ENCODE data around the gene DGLUCY.
"Not testable (repeated sequence)": the region's sequence is repeated elsewhere in the genome, so short reads cannot be mapped to it uniquely, and the experiment has no call there.

The DGLUCY gene

DNA sequence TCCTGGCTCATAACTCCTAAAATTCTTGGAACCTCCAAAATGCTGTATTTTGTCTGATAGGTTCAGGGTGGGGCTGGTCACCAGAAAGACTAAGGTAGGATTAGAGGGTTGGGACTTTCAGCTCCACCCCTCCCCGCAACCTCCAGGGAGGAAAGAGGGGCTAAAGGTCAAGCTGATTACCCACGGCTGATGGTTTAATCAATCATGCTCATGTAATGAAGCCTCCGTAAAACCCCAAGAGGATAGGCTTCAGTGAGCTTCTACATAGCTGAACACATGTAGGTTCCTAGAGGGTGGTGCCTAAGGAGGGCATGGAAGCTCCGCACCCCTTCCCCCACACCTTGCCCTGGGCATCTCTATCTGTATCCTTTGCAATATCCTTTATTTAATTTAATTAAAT is 60.0 kb downstream of the DGLUCY start:
- peak; percentile 17 for DNase-seq

DNA sequence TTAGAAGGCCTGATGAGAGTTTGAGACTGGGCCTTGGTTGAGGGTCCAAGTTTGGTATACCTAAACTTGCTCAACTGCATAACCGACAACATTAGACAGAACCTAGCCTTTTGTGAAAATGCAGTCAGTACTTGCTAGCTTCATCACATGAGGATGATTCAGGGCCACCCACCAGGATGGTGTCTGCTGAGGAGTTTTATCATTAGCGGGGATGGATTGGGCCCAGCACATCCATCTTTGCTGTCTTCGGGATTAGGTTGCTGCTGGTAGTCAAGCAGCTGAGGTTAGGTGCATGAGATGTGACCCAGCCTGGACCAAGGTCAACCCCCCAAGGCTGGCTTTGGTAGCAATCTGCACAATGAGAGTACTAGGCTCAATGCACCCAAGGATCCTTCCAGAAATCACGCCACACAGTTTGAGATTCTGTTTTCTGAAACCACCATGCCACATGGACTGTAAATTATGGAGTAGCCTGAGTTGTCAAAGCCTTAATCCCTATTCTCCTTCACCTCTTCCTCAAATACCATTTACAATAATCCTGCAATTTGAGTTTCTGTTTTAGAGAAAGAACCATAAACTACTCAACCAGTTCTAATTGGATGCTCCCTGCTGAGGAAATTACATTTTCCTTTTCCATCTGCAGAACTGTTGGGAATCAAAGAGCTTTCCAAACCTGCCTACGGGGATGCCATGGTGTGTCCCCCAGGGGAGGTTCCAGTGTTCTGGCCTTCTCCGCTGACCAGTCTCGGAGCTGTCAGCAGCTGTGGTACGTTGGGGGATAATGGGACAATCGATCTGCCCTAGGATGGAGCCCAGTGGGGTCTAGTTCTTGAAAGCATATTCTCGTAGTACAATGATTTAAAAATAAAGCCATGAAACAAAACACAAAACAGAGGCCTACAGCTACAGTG is 61.7 kb downstream of the DGLUCY start:
- DNase-seq: no peak

DNA sequence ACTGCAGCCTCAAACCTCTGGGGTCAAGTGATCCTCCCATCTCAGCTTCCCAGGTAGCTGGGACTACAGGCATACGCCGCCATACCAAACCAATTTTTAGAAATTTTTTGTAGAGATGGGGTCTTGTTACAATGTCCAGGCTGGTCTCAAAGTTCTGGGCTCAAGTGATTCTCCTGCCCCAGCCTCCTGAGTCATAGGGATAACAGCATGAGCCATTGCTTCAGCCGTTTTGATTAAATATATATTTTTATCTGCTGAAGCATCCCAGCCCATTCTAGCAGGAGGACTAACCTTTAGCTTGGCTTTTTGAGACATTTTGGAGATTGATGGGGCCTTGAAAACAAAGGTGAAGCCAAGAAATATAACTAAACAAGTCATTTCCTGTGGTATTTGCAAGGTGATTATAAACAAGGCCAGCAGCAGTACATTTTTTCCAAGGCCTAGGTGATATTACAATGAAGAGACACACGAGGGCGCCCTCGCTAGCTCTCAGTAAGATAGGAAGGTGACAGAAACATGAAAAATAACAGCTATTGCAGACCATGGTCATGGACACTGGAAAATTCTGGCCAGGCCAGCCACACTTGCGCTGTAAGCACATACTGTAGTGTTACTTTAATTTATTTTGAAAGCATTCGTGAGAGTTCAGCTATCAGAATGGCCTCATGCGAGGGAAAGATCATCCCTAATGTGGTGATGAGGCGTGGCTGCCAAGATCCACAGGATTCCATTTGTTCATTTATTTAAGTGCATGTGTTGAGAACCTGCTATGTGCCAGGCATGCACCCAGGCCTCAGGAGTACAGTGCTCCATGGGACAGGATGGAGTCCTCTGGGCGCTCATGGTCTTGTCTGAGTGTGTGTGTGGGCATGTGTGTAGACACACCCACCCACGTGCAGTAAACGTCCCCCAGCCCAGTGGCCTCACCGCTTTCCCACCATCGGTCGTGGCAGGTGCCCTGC is 63.5 kb downstream of the DGLUCY start:
- peak; percentile 62 for DNase-seq

DNA sequence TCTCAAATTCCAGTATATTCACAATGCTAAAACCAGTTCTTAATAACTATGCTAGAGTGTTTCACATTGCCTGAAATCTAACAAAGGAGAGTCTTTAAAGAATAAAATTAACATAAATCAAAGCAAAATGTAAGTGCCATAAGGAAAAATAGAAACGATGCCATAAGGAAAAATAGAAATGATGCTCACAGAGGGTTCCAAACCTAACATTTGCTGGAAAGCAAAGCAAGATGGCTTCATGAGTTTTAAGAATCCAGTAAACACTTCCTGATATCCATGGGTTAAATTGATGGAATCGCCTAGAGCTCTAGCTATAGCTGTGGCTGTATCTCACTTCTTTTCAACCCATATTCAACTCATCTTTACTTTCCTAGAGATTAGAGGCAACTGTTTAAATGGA is 66.7 kb downstream of the DGLUCY start:
- DNase-seq: no peak

DNA sequence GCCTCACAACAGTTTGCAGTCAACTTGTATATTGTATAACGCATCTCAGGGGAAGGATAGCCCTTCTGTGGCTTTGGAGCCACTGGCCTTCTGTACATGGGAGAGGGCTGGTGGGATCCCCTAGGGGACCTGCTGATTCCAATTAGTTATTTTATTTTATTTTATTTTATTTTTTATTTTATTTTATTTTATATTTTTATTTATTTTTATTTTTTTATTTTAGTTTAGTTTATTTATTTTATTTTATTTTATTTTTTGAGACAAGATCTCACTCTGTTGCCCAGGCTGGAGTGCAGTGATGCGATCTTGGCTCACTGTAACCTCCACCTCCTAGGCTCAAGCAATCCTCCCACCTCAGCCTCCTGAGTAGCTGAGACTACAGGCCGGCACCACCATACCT is 68.9 kb downstream of the DGLUCY start:
- DNase-seq: not testable (repeated sequence)

DNA sequence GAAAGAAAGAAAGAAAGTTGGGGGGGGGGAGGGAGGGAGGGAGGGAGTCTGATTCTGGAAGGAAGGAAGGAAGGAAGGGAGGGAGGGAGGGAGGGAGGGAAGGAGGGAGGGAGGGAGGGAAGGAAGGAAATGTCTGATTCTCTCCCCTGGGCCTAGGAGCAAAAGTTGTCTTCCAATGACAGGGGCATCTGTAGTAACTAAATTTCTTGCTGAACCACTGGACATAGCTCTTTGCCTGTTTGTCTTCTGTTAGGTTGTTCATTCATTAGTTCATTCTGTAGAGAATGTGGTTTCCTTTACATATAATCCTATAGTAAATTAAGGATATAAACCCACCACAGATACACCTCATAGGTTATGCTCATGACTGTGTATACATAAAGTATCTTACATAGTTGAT is 70.7 kb downstream of the DGLUCY start:
- DNase-seq: no peak

DNA sequence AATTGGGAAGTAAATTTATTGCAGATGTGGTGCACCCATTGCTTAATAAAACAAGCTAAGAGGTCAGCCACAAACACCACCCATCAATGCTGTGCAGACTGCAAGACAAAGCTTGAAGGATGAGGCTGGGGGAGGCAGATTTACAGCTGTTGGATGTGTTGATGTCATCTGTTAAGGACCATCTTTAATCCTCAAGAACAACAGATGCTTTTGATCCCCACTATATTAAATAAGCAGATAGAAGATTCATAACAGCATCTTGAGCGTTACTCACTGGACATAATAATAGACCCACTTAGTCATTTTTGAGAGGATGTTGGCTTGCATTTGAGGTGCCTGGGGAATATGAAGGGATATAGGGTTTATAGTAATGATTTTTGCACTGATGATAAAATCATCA is 71.8 kb downstream of the DGLUCY start:
- no peak for DNase-seq

DNA sequence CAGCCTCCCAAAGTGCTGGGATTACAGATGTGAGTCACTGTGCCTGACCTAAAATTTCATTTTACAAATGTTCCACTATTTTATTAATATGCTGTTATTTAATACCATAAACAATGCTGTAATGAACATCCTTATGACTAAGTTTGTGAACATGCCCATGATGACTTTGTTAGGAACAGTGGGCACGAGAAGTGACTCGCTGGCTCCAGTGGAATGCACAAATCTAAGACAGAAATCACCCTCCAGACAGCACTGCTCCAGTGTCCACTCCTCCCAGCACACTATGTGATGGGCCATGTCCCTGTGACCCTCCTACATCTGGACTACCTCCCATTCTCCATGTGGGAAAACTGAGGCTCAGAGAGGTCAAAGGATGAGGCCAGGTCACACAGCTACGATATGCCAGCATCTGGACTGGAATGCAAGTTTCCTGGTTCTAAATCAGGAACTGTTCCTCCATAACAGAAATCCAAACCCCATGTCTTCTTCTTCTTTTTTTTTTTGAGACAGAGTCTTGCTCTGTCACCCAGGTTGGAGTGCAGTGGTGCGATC is 72.7 kb downstream of the DGLUCY start:
- DNase-seq: no peak

DNA sequence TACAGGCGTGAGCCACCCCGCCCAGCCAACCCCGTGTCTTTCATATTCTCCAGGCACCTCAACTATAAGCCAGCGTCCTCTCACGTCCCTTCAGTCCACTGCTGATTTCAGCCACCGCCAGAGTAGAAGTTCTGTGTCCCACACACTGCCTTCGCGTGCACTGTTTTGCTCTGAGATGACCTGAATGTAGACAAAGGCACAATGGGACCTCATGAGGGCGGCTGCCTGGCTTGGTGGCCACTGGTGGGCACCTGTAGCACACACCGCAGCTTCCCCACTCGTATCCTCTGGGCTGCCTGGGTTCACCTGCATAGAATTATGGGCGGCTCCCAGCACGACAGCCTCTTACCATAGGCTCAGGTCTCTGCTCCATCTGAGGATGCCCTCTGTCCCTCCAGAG is 73.4 kb downstream of the DGLUCY start:
- no peak for DNase-seq

DNA sequence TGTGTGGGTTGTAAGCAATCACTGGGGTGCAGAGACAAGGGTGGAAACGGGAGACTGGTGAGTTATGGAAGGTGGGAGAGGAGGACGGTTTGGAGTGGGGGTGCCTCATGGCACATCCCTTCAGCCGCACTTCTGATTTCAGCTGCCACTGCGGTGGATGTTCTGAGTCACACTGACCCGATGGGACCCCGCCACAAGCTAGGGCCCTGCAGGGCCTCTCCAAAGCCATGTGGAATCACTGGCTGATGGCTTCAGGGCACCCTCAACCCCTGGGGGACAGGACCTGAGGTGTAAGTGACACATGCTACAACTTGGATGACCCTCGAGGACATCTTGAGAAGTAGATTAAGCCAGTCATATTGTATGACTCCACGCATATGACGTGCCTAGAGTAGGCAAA is 77.0 kb downstream of the DGLUCY start:
- no peak for DNase-seq

DNA sequence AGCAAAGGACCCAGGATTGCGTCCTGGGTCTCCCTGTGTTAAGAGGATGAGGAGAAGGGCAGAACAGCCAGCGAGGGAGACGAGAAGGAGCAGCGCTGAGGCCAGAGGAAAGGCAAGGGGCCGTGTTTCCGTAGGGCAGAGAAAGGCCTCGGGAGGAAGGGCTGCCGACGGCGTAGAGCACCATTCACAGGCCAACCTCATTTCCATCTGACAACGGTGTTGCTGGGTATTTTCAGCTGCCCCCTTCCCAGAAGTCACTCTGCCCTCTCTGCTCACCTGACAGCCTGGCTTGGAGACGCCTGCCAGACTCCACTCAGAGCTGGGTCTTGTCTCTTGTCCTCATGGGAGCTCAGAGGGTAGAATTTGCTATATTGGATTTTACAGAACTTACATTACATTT is 79.2 kb downstream of the DGLUCY start:
- no peak for DNase-seq

DNA sequence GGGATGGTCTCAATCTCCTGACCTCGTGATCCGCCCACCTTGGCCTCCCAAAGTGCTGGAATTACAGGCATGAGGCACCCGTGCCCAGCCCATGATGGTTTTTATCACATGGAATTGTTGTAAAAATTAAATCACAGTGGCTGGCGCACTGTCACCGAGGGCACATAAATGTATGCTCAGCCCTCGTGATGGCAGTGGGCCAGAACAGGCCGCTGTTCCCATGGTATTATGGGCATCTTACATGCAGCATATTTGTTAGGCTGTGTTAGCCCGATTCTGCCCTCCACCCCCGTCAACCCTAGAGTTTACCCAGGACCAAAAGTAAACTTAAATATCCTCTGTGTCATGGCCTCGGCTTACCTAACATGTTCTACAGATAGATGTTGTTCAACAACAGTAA is 82.0 kb downstream of the DGLUCY start:
- DNase-seq: no peak

DNA sequence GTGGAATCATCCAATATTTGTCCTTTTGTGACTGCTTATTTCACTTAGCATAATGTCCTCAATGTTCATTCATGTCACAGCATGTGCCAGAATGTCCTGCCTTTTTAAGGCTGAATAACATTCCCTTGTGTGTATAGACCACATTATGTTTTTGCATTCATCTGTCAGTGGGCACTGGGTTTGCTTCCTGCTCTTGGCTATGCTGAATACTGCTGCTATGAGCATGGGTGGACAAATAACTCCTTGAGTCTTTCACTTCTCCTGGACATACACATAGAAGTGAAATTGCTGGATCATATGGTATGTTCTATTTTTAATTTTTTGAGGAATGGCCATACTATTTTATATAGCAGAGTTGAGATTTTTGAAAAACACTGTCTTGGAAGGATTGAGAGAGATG is 83.8 kb downstream of the DGLUCY start:
- DNase-seq: no peak

DNA sequence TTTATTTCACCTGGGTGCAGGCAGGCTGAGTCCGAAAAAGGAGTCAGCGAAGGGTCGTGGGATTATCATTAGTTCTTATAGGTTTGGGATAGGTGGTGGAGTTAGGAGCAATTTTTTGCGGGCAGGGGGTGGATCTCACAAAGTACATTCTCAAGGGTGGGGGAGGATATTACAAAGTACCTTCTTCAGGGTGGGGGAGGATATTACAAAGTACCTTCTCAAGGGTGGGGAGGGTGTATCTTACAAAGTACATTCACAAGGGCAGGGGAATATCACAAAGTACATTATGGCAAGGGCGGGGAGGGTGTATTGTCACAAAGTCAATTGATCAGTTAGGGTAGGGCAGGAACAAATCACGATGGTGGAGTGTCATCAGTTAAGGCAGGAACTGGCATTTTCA is 86.9 kb downstream of the DGLUCY start:
- not testable (repeated sequence) for DNase-seq

DNA sequence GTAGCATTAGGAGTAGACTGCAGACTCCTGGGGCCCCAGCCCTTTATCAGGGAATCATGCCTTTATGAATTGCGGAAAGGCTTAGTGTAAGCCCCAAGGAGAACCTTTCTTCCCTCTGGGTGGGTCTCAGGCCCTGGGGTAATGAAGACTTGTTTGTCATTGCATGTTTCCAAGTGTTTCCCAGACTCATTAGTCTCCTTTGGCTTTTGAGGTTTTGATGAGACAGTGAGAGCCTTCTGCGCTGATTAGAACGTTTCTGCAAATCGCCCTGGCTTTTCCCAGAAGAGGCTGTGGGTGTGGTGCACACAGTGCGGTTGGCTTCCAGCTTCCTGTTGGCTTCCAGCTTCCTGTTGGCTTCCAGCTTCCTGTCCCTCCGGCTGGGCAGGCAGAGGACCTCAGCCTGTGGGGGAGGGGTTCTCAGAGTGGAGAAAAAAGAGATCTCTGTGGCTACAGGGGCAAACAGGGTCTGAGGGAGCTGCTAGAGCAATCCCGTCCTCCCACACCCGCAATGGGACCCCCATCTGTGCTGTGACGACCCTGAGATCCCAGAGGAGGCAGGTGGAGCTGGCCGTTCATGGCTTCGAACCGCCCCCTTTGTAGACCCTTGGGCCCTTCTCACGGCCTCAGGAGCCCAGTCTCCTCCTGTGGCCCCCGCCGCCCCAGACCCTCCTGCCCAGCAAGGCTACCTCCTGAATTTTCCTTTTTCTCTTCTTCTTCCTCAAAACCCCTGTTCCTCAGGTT is 88.5 kb downstream of the DGLUCY start:
- no peak for DNase-seq

DNA sequence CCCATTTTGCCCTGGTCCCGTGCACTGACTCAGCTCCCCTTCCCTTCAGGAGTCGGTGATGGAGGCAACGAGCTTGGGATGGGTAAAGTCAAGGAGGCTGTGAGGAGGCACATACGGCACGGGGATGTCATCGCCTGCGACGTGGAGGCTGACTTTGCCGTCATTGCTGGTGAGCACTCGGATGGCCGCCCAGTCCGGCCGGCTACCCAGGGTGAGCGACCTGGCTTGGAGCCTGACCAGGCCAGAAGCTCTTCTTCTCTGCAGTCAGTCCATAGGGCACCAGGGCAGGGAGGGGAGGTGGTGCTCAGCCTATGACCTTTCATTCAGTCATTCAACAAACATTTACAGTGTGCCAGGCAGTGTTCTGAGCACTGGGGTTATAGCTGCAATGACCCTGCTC is 90.8 kb downstream of the DGLUCY start:
- DNase-seq: no peak

DNA sequence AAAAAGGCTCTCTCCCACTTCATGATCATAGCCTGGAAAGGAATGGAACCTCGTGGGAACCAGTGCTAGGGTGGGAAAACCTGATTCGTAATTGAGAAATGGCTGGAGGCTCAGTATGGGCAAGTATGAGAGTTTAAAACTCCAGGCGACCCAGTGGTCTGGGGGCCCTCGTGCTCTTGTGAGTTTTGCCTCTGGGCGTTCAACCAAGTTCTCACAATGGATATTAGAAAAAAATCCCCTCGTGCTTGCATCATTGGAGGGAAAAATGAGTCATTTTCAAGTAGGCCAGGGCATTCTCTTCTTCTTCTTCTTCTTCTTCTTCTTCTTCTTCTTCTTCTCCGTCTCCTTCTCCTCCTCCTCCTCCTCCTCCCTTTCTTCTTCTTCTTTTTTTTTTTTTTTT is 91.6 kb downstream of the DGLUCY start:
- no peak for DNase-seq

DNA sequence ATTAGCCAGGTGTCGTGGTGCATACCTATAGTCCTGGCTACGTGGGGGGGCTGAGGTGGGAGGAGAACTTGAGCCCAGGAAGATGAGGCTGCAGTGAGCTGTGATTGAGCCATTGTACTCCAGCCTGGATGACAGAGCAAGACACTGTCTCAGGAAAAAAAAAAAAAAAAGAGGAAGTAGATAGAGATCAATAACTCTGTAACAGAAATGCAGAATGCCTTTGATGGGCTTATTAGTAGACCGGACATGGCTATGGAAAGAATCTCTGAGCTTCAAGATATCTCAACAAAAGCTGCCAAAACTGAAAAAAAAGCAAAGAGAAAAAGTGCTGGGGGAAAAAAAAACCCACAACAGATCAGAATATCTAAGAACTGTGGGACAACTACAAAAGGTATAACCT is 93.1 kb downstream of the DGLUCY start:
- no peak for DNase-seq

DNA sequence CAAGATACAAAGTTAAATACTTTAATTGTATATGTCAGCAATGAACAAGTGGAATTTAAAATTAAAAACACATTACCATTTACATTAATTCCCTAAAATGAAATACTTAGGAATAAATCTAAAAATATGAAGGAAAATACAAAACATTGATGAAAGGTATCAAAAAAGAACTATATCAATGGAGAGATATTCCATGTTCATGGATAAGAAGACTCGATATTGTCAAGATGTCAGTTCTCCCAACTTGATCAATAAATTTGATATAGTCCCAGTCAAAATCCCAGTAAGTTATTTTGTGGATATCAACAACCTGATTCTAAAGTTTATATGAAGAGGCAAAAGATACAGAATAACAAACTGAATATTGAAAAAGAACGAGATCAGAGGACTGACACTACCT is 97.1 kb downstream of the DGLUCY start:
- DNase-seq: no peak

DNA sequence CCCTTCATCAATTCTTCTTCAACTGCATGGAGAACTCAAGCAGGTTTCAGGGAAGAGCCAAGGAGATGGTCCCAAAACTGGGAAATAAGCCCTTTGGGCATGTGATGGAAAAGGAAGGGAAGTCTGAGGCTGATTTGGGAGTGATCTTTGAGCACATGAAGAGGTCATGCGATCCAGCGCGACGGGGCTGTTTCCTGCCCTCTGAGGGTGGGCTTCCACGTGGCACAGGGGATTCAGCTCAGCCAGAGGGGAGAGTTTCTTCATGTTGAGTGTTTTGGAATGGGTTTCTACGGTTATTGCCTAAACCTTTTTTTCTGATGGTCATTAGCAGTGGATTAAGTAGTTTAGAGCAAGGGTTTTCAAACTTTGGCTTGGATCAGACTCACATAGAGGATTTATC is 100.4 kb downstream of the DGLUCY start:
- DNase-seq: no peak

DNA sequence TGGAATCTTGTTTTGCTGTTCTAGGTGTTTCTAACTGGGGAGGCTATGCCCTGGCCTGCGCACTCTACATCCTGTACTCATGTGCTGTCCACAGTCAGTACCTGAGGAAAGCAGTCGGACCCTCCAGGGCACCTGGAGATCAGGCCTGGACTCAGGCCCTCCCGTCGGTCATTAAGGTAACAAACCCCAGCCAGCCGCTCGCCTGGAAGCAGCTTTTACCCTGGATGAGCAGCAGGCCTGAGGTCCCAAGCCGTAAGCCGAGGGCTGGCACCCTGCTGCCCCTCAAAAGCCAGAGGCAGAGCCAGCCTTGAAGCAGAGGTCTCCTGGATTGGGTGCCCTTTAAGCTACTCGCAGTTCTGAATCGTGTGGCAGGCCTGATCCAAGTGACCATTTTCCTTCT is 101.5 kb downstream of the DGLUCY start:
- no peak for DNase-seq

DNA sequence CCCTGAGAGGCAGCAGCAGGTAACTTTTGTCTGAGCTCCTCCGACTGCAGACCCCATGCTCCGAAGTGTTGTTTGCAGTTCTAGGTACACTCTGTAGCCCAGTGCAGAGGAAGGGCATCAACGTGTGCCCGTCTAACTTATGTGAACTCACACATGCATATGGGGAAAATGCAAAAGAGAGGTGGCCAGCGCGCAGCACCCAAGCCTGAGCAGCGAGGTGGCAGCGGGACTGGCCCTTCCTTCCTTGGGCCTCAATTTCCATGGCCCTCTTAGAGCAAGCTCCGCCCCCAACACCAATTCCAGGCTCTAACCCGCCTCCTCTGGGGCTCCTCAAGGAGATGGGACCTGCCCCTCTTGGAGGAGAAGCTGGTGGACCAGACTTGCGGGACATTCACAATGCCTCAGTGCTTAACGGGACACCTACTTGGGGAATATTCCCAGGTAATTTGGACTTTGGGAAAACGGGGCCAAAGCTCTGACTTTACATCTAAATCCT is 102.9 kb downstream of the DGLUCY start:
- DNase-seq: no peak

DNA sequence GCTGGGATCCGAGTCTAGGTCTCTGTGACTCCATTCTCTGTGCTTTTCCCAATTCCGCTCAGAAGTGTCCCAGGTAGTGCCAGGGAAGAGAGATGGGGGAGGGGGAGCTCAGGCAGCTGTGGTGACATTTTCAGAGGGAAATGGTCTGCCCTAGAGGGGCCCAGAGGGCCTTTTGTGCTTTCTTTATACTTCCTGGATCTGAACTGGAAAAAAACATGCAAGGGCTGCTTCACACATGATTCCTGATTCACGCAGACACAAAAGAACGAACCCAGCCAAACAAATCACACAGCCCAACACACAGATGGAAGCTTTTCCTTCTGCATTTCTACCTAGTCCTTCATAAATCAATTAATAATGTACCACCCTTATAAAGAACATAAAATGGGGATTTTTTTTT is 104.1 kb downstream of the DGLUCY start:
- no peak for DNase-seq

All from retina (tissue), 1 donor.